ENCODE results near the gene HAUS3.

HAUS3 gene

GRCh38 chr4:2262145-2262943, 20.4 kb upstream of the HAUS3 start (continued):
- TF ChIP-seq ZBTB10 (tag by site-specific recombination; IDR thresholded peaks at IDR 0.05) (peak; percentile 48; the same call in 1 of the 2 replicates), ZBTB8A (tag by site-specific recombination; IDR thresholded peaks at IDR 0.05) (peak; percentile 94), ZNF10 (tag by site-specific recombination; IDR thresholded peaks at IDR 0.05) (no peak), ZNF132 (tag by site-specific recombination; IDR thresholded peaks at IDR 0.05; ENCODE audit: borderline replicate concordance) (no peak), ZNF600 (tag by site-specific recombination; IDR thresholded peaks at IDR 0.05) (peak; percentile 40; the same call in 1 of the 2 replicates), ZSCAN4 (tag by site-specific recombination; IDR thresholded peaks at IDR 0.05) (no peak), EGR2 (tag by site-specific recombination; IDR thresholded peaks at IDR 0.05; ENCODE audit: low read depth) (no peak), CTCF (tag by site-specific recombination; IDR thresholded peaks at IDR 0.05) (no peak), ZNF792 (tag by site-specific recombination; IDR thresholded peaks at IDR 0.05) (no peak), ZNF335 (tag by site-specific recombination; conservative IDR thresholded peaks at IDR 0.05) (peak; percentile 91), SCRT1 (tag by site-specific recombination; IDR thresholded peaks at IDR 0.05; ENCODE audit: borderline replicate concordance) (no peak), ZNF324 (tag by site-specific recombination; IDR thresholded peaks at IDR 0.05) (no peak), ZNF184 (tag by site-specific recombination; IDR thresholded peaks at IDR 0.05) (no peak), ZNF2 (tag by site-specific recombination; IDR thresholded peaks at IDR 0.05) (no peak), ZNF302 (tag by site-specific recombination; IDR thresholded peaks at IDR 0.05; ENCODE audit: low read depth) (no peak), ZNF548 (tag by site-specific recombination; IDR thresholded peaks at IDR 0.05) (no peak), ZNF561 (tag by site-specific recombination; IDR thresholded peaks at IDR 0.05; ENCODE audit: borderline replicate concordance) (peak; percentile 87), ZNF138 (tag by site-specific recombination; IDR thresholded peaks at IDR 0.05; ENCODE audit: borderline replicate concordance) (no peak), ZNF488 (tag by site-specific recombination; IDR thresholded peaks at IDR 0.05) (no peak), ZNF112 (tag by site-specific recombination; IDR thresholded peaks at IDR 0.05) (no peak), ZNF558 (tag by site-specific recombination; IDR thresholded peaks at IDR 0.05) (no peak), ZNF37A (tag by site-specific recombination; IDR thresholded peaks at IDR 0.05) (no peak), OVOL3 (tag by site-specific recombination; IDR thresholded peaks at IDR 0.05) (no peak), MYNN (tag by site-specific recombination; IDR thresholded peaks at IDR 0.05; ENCODE audit: borderline replicate concordance) (no peak), YY2 (tag by site-specific recombination; IDR thresholded peaks at IDR 0.05) (no peak), HOXD13 (CRISPR knock-in tag; IDR thresholded peaks at IDR 0.05; ENCODE audit: borderline replicate concordance) (no peak), ZSCAN18 (tag by site-specific recombination; IDR thresholded peaks at IDR 0.05) (no peak), MZF1 (tag by site-specific recombination; IDR thresholded peaks at IDR 0.05; ENCODE audit: borderline replicate concordance) (no peak), ZNF768 (tag by site-specific recombination; IDR thresholded peaks at IDR 0.05) (no peak), ZNF529 (tag by site-specific recombination; IDR thresholded peaks at IDR 0.05; ENCODE audit: insufficient replicate concordance) (no peak), KLF9 (tag by site-specific recombination; IDR thresholded peaks at IDR 0.05; ENCODE audit: low read depth) (no peak), YY1 (tag by site-specific recombination; IDR thresholded peaks at IDR 0.05) (0 out of 2 replicates have a peak, but pooled peaks have one; percentile 23), FEZF1 (tag by site-specific recombination; IDR thresholded peaks at IDR 0.05) (no peak), OSR2 (tag by site-specific recombination; IDR thresholded peaks at IDR 0.05) (no peak)

Data from HEK293 (cell line).